H9 (cell line): ENCODE measurements around the gene MYNN. TPM values are rescaled to one million over a fixed set of nuclear protein-coding genes. Genes with fewer than 3 reads are reported as not detected.
A peak's percentile ranks its signal among the peaks of the same experiment; 100 is the strongest.

Source experiments
- DNase-seq: peaks from one replicate; pipeline ENCODE4 v3.0.0-alpha.2; 2017
- H2AFZ ChIP-seq: one replicate; pipeline ENCODE4 v1.6.1; 2013; ENCODE audit warnings: mild to moderate bottlenecking, low read length, control low read depth, moderate library complexity
- H2AK5ac ChIP-seq: 2 replicates; pipeline ENCODE4 v1.6.1; 2013; ENCODE audit warnings: low read length, control low read depth, mixed read lengths; ENCODE audit not compliant: insufficient read length
- H2BK120ac ChIP-seq: one replicate; pipeline ENCODE4 v1.6.1; 2013; ENCODE audit warnings: low read depth, mild to moderate bottlenecking, low read length, control low read depth, inconsistent platforms; ENCODE audit not compliant: poor library complexity, severe bottlenecking
- H2BK12ac ChIP-seq: 2 replicates; pipeline ENCODE4 v1.6.1; 2013; ENCODE audit warnings: low read length, control low read depth, mixed read lengths, low read depth; ENCODE audit not compliant: insufficient read length
- H2BK15ac ChIP-seq: 2 replicates; pipeline ENCODE4 v1.6.1; 2013; ENCODE audit warnings: low read depth, low read length, control low read depth
- H2BK20ac ChIP-seq: one replicate; pipeline ENCODE4 v1.6.1; 2013; ENCODE audit warnings: low read depth, mild to moderate bottlenecking, low read length, control low read depth, inconsistent platforms; ENCODE audit not compliant: poor library complexity, severe bottlenecking
- H2BK5ac ChIP-seq: 2 replicates; pipeline ENCODE4 v1.6.1; 2013; ENCODE audit warnings: low read length, control low read depth, mixed read lengths; ENCODE audit not compliant: insufficient read length
- H3K14ac ChIP-seq: 2 replicates; pipeline ENCODE4 v1.6.1; 2013; ENCODE audit warnings: low read length, control low read depth; ENCODE audit not compliant: insufficient read depth
- H3K18ac ChIP-seq: 2 replicates; pipeline ENCODE4 v1.6.1; 2013; ENCODE audit warnings: low read depth, mild to moderate bottlenecking, mixed read lengths, low read length, control low read depth; ENCODE audit not compliant: insufficient read length
- H3K23ac ChIP-seq: 2 replicates; pipeline ENCODE4 v1.6.1; 2013; ENCODE audit warnings: low read length, control low read depth, mixed read lengths, low read depth; ENCODE audit not compliant: insufficient read length
- H3K23me2 ChIP-seq: 2 replicates; pipeline ENCODE4 v1.6.1; 2013; ENCODE audit warnings: low read depth, mild to moderate bottlenecking, mixed read lengths, low read length, control low read depth; ENCODE audit not compliant: insufficient read length, poor library complexity, severe bottlenecking
- H3K27ac ChIP-seq: 2 replicates; pipeline ENCODE4 v1.5.1; 2013; ENCODE audit warnings: low read length, control low read depth, mixed read lengths, low read depth; ENCODE audit not compliant: insufficient read length
- H3K27me3 ChIP-seq: 2 replicates; pipeline ENCODE4 v1.6.1; 2013; ENCODE audit warnings: low read length, control low read depth, inconsistent platforms; ENCODE audit not compliant: insufficient read depth
- H3K4ac ChIP-seq: 2 replicates; pipeline ENCODE4 v1.6.1; 2013; ENCODE audit warnings: low read depth, mild to moderate bottlenecking, control low read depth, inconsistent platforms, low read length, moderate library complexity
- H3K4me1 ChIP-seq: 2 replicates; pipeline ENCODE4 v1.6.1; 2013; ENCODE audit warnings: low read length, control low read depth, inconsistent platforms; ENCODE audit not compliant: insufficient read depth
- H3K4me2 ChIP-seq: 2 replicates; pipeline ENCODE4 v1.6.1; 2013; ENCODE audit warnings: low read length, control low read depth, mixed read lengths; ENCODE audit not compliant: insufficient read length, insufficient read depth
- H3K56ac ChIP-seq: 2 replicates; pipeline ENCODE4 v1.6.1; 2013; ENCODE audit warnings: low read depth, mild to moderate bottlenecking, mixed read lengths, low read length, control low read depth; ENCODE audit not compliant: insufficient read length
- H3K79me1 ChIP-seq: 2 replicates; pipeline ENCODE4 v1.6.1; 2013; ENCODE audit warnings: low read depth, mild to moderate bottlenecking, moderate library complexity, low read length, control low read depth, inconsistent platforms; ENCODE audit not compliant: insufficient read depth, poor library complexity, severe bottlenecking
- H3K79me2 ChIP-seq: 2 replicates; pipeline ENCODE4 v1.6.1; 2013; ENCODE audit warnings: low read length, control low read depth, inconsistent platforms; ENCODE audit not compliant: insufficient read depth
- H3K9ac ChIP-seq: 2 replicates; pipeline ENCODE4 v1.6.1; 2013; ENCODE audit warnings: low read length, control low read depth, mixed read lengths; ENCODE audit not compliant: insufficient read length; ENCODE audit errors: extremely low read depth
- H3K9me3 ChIP-seq: one replicate; pipeline ENCODE4 v1.6.1; 2013; ENCODE audit warnings: low read depth, low read length, inconsistent platforms; ENCODE audit not compliant: control insufficient read depth
- H3T11ph ChIP-seq: one replicate; pipeline ENCODE4 v1.6.1; 2013; ENCODE audit warnings: mild to moderate bottlenecking, low read length, control low read depth, inconsistent platforms
- H4K20me1 ChIP-seq: one replicate; pipeline ENCODE4 v1.6.1; 2013; ENCODE audit not compliant: control insufficient read depth, insufficient read length, insufficient read depth
- H4K5ac ChIP-seq: 2 replicates; pipeline ENCODE4 v1.6.1; 2013; ENCODE audit warnings: low read depth, mild to moderate bottlenecking, mixed read lengths, low read length, control low read depth; ENCODE audit not compliant: insufficient read length
- H4K8ac ChIP-seq: replicated peaks from 2 replicates; pipeline ENCODE4 v1.6.1; 2013; ENCODE audit warnings: low read length, control low read depth, mixed read lengths, low read depth; ENCODE audit not compliant: insufficient read length
- H4K91ac ChIP-seq: 2 replicates; pipeline ENCODE4 v1.6.1; 2013; ENCODE audit warnings: low read depth, mild to moderate bottlenecking, moderate library complexity, mixed read lengths, low read length, control low read depth; ENCODE audit not compliant: insufficient read length
- H3K27ac Mint-ChIP-seq, 3 experiments: 2 replicates in 2 of 3; 3 replicates in 1 of 3; pipeline ENCODE4 v1.8.0; 2020 to 2021; ENCODE audit warnings: mixed read lengths in 3 of 3, mild to moderate bottlenecking in 1 of 3, moderate library complexity in 1 of 3
- H3K27me3 Mint-ChIP-seq: 2 replicates; pipeline ENCODE4 v1.8.0; 2021; ENCODE audit warnings: low read depth, mild to moderate bottlenecking, moderate library complexity, mixed read lengths
- H3K36me3 Mint-ChIP-seq, 3 experiments: 2 replicates in 2 of 3; 3 replicates in 1 of 3; pipeline ENCODE4 v1.8.0; 2020 to 2021; ENCODE audit warnings: low read depth in 3 of 3, mixed read lengths in 3 of 3; ENCODE audit not compliant: insufficient read depth in 1 of 3
- H3K4me1 Mint-ChIP-seq, 2 experiments: 2 replicates each; pipeline ENCODE4 v1.8.0; 2020; ENCODE audit warnings: mixed read lengths in 2 of 2
- H3K4me3 Mint-ChIP-seq, 2 experiments: 2 replicates in 1 of 2; 3 replicates in 1 of 2; pipeline ENCODE4 v1.8.0; 2020 to 2021; ENCODE audit warnings: mild to moderate bottlenecking in 2 of 2, mixed read lengths in 2 of 2, moderate library complexity in 1 of 2
- H3K9me3 Mint-ChIP-seq, 2 experiments: 2 replicates in 1 of 2; 3 replicates in 1 of 2; pipeline ENCODE4 v1.8.0; 2020; ENCODE audit warnings: mild to moderate bottlenecking in 2 of 2, mixed read lengths in 2 of 2, moderate library complexity in 1 of 2
- CTCF ChIP-seq: fragments of 200-600 bp; sonication (generic); conservative IDR thresholded peaks from 3 replicates; pipeline ENCODE4 v1.8.0; 2021; ENCODE audit warnings: antibody characterized with exemption, mild to moderate bottlenecking
- WGBS: extraction: QIAGEN DNeasy Blood & Tissue Kit; methylation state at CpG from one replicate; pipeline ENCODE4 v1.1.7; 2013; ENCODE audit warnings: missing lambda C conversion rate, low lambda C conversion rate, mixed read lengths; ENCODE audit not compliant: insufficient read length; ENCODE audit errors: extremely low coverage; 5-methylcytosine and 5-hydroxymethylcytosine counted together
- total RNA-seq: library from RNA; stranded (reverse); gene quantifications from 2 replicates; pipeline ENCODE4 v1.2.1, GENCODE V29; 2021

Gene MYNN
- total RNA-seq, 1 experiment from 2014 or later = 15.9 TPM

GRCh38 chr3:169811631-169812331 is 38.6 kb downstream of the MYNN start:
- H2AFZ ChIP-seq = peak overlapping the region; percentile 24
- H3K9ac ChIP-seq = no peak overlapping the region
- no peak overlapping the region for H3T11ph ChIP-seq
- no peaks in the 10 kb centered on the region for H3K4me1 ChIP-seq
- H3K23ac ChIP-seq = no peak overlapping the region
- H3K23me2 ChIP-seq = peaks cover 9% of the 10 kb centered on the region
- H3K79me2 ChIP-seq = no peaks in the 10 kb centered on the region
- H3K14ac ChIP-seq = peak overlapping the region; percentile 62; the same call in 1 of the 2 replicates
- H3K56ac ChIP-seq = no peak overlapping the region
- Mint-ChIP-seq H3K9me3 (peaks cover 10 to 16% of the 10 kb centered on the region in 2 experiments), H3K27me3 (peaks cover 29% of the 10 kb centered on the region), H3K36me3 (peaks cover 2 to 18% (median 10%) of the 10 kb centered on the region in 3 experiments; a peak in 6 of 7 replicates), H3K4me1 (peaks cover 25 to 30% of the 10 kb centered on the region in 2 experiments), H3K4me3 (peak overlapping the region; percentile 53 to 74; a peak in 4 of 5 replicates), H3K27ac (no peak overlapping the region; a peak in 1 of 7 replicates)
- WGBS = no CpG with 5 or more reads among the region's 29 CpGs
- no peak for DNase-seq
- TF ChIP-seq CTCF = no peak
- no peak overlapping the region for H2BK20ac ChIP-seq
- H2BK5ac ChIP-seq = no peak overlapping the region
- H4K8ac ChIP-seq = no peak overlapping the region
- H4K91ac ChIP-seq = no peak overlapping the region
- no peak overlapping the region for H3K27ac ChIP-seq
- no peaks in the 10 kb centered on the region for H4K20me1 ChIP-seq
- H2BK120ac ChIP-seq = no peak overlapping the region
- no peak overlapping the region for H3K18ac ChIP-seq
- H2AK5ac ChIP-seq = no peak overlapping the region
- no peak overlapping the region for H3K4ac ChIP-seq
- H3K79me1 ChIP-seq = no peaks in the 10 kb centered on the region
- H4K5ac ChIP-seq = no peak overlapping the region
- H3K9me3 ChIP-seq = no peaks in the 10 kb centered on the region
- no peaks in the 10 kb centered on the region for H3K27me3 ChIP-seq
- peak overlapping the region; percentile 38 for H3K4me2 ChIP-seq
- no peak overlapping the region for H2BK15ac ChIP-seq
- H2BK12ac ChIP-seq = no peak overlapping the region
